ENCODE measurements around the gene PLEKHA7. TPM values are rescaled to one million over a fixed set of nuclear protein-coding genes. Genes with fewer than 3 reads are reported as not detected.

The PLEKHA7 gene
- total and polyA plus RNA-seq, 2 of the 13 experiments (the other 11 are each of a cell fraction or from before 2014, with no cell fraction given), result 17.5 to 18.7 TPM

- TF ChIP-seq NR1H2 (CRISPR knock-in tag; IDR thresholded peaks at IDR 0.05; ENCODE audit: borderline replicate concordance, low read depth) (no peak), NFKBIZ (CRISPR knock-in tag; IDR thresholded peaks at IDR 0.05) (no peak), ZNF331 (CRISPR knock-in tag; IDR thresholded peaks at IDR 0.05) (0 out of 2 replicates have a peak, but pooled peaks have one; percentile 10), ZNF260 (CRISPR knock-in tag; IDR thresholded peaks at IDR 0.05; ENCODE audit: borderline replicate concordance, low read depth) (no peak), ZNF773 (CRISPR knock-in tag; IDR thresholded peaks at IDR 0.05; ENCODE audit: borderline replicate concordance) (no peak), PRDM10 (CRISPR knock-in tag; IDR thresholded peaks at IDR 0.05; ENCODE audit: low read depth) (no peak), ZNF800 (CRISPR knock-in tag; IDR thresholded peaks at IDR 0.05) (no peak), IKZF5 (CRISPR knock-in tag; IDR thresholded peaks at IDR 0.05) (no peak), CENPT (CRISPR knock-in tag; IDR thresholded peaks at IDR 0.05; ENCODE audit: low read depth) (no peak), HHEX (CRISPR knock-in tag; IDR thresholded peaks at IDR 0.05) (no peak), ZNF792 (CRISPR knock-in tag; IDR thresholded peaks at IDR 0.05) (no peak), ZNF605 (CRISPR knock-in tag; IDR thresholded peaks at IDR 0.05) (0 out of 2 replicates have a peak, but pooled peaks have one; percentile 12), LCORL (IDR thresholded peaks at IDR 0.05) (no peak), LCORL (CRISPR knock-in tag; IDR thresholded peaks at IDR 0.05) (no peak), HOMEZ (CRISPR knock-in tag; IDR thresholded peaks at IDR 0.05; ENCODE audit: low read depth) (no peak), RBAK (CRISPR knock-in tag; IDR thresholded peaks at IDR 0.05) (no peak), RFXANK (CRISPR knock-in tag; IDR thresholded peaks at IDR 0.05) (no peak), ZBTB8A (CRISPR knock-in tag; IDR thresholded peaks at IDR 0.05; ENCODE audit: borderline replicate concordance, low read depth) (no peak), ZNF788 (CRISPR knock-in tag; IDR thresholded peaks at IDR 0.05; ENCODE audit: borderline replicate concordance) (no peak), NFATC3 (CRISPR knock-in tag; IDR thresholded peaks at IDR 0.05) (no peak)
Measured at GRCh38 chr11:17013548-17014320, 480 bp downstream of the PLEKHA7 start (continued).
